Body of pancreas (tissue), 4 donors: ENCODE results near the gene CENPL. TPM values are rescaled to one million over a fixed set of nuclear protein-coding genes. Genes with fewer than 3 reads are reported as not detected.
A peak's percentile ranks its signal among the peaks of the same experiment; 100 is the strongest.

ENCODE experiments used
- ATAC-seq: fragments of 150-250 bp; one replicate; pipeline ENCODE4 v1.9.1; 2016
- DNase-seq, 4 donors: peaks; one replicate each; pipeline ENCODE4 v3.0.0-alpha.2; 2019
- H3K27ac ChIP-seq, 4 donors: fragments of 200-600 bp; sonication (generic); 1 replicate in 3 of 4; 2 replicates in 1 of 4; pipeline versions ENCODE4 v1.5.1 to v1.6.1; 2016 to 2019; ENCODE audit warnings: mild to moderate bottlenecking in 1 of 4, mixed read lengths in 1 of 4, moderate library complexity in 1 of 4
- H3K27me3 ChIP-seq, 2 donors: fragments of 200-600 bp; sonication (generic); one replicate each; pipeline ENCODE4 v1.6.0; 2016; ENCODE audit warnings: mild to moderate bottlenecking in 1 of 2
- H3K36me3 ChIP-seq, 2 donors: fragments of 200-600 bp; sonication (generic); replicated peaks in 1 of 2; 2 replicates each; pipeline ENCODE4 v1.5.1; 2016; ENCODE audit warnings: low read depth in 2 of 2; ENCODE audit not compliant: insufficient read depth in 1 of 2
- H3K4me1 ChIP-seq: fragments of 200-600 bp; sonication (generic); one replicate; pipeline ENCODE4 v1.6.0; 2016
- H3K4me3 ChIP-seq, 2 donors: fragments of 200-600 bp; sonication (generic); 1 replicate in 1 of 2; 2 replicates in 1 of 2; pipeline ENCODE4 v1.5.1; 2016 to 2019
- H3K9me3 ChIP-seq, 3 donors: fragments of 200-600 bp; sonication (generic); 1 replicate in 2 of 3; 2 replicates in 1 of 3; pipeline ENCODE4 v1.5.1; 2016
- CTCF ChIP-seq, 7 experiments: fragments of 450-650 bp in 4 of 7; fragments of 200-600 bp in 3 of 7; sonication (generic) in 3 of 7; IDR thresholded peaks; one replicate each; pipeline ENCODE4 v1.5.1; 2016 to 2019; ENCODE audit warnings: antibody characterized with exemption in 7 of 7
- POLR2A ChIP-seq, 3 donors: fragments of 450-650 bp; IDR thresholded peaks; one replicate each; pipeline ENCODE4 v1.6.1; 2016; ENCODE audit warnings: antibody characterized with exemption in 3 of 3, mild to moderate bottlenecking in 2 of 3
- WGBS, 2 donors: methylation state at CpG; one replicate each; pipeline ENCODE4 v1.1.5; 2017; 5-methylcytosine and 5-hydroxymethylcytosine counted together
- intact Hi-C: fragments of 100-400 bp; cut with DNase I; formaldehyde crosslinking; loops from one replicate; pipeline ENCODE4 v1.15.1; 2023
- total RNA-seq, 2 donors: library from RNA; depleted of rRNA; stranded (reverse); fragments of >200 nt; gene quantifications; one replicate each; pipeline ENCODE4 v1.1.0, GENCODE V29; 2016

The CENPL gene
- total RNA-seq, 2 donors from 2014 or later: 0.99 to 1.0 TPM

DNA sequence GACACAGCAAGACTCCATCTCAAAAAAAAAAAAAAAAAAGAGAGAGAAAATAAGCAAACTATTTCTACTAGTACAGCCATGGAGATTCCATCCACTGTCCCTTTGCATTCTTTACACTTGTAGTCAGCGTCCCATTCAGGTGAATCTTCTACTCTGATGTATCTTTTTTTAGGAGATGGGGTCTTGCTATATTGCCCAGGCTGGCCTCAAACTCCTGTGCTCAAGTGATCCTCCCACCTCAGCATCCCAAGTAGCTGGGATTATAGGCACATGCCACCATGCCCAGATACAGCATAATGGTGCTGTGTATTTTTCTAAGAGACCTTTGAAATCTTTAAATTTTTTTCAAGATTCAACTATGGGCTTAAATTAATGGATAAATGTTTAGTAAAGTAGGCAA lies 8.1 kb upstream of the CENPL start:
- Histone ChIP-seq H3K27me3 (no peaks in the 10 kb centered on the region), H3K4me1 (no peaks in the 10 kb centered on the region), H3K27ac (no peak overlapping the region), H3K36me3 (peaks cover 0 to 7% of the 10 kb centered on the region in 2 donors), H3K4me3 (no peak overlapping the region), H3K9me3 (no peaks in the 10 kb centered on the region)
- intact Hi-C loops: loop anchor here (10.0 kb wide), 1 partner anchor 408 kb away; no protein-coding TSS in a partner anchor
- no peak for DNase-seq
- ATAC-seq: no peak
- TF ChIP-seq POLR2A (IDR thresholded peaks at IDR 0.05): no peak
- no peak for TF ChIP-seq CTCF (IDR thresholded peaks at IDR 0.05)
- WGBS, 2 donors: 95% methylated on average over 1 of the region's 1 CpG

GRCh38 chr1:173827611-173828010 lies 2.9 kb upstream of the CENPL start:
- WGBS, 2 donors: 88 to 92% methylated on average over 2 of the region's 2 CpGs

DNA sequence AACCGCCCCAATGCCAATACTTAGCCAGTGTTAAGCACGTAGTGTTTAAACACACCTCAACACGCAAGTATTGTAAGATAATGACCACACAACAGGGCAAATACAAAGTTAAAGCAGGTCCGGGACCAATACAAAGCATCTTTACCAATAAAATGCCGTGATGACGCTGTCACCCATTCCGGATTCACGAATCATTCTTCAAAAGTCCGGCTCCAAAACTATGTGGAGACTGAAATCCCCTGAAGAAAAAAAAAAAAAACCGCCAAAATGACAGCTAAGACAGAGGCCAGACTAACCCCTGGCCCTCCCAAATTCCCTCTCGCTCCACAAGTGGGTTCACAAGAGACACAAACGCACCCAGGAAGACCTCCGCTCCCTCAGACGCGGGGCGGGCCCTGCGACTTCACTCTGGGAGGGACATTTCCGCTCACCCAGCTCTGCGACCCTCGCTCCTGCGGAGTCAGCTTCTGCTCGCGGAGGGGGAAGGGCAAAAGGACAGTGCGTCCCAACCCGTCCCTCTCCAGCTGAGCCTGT lies 835 bp downstream of the CENPL start:
- Histone ChIP-seq H3K27ac (peak overlapping the region in 3 of 4 donors; percentile 77 to 96 (median 92)), H3K27me3 (no peaks in the 10 kb centered on the region), H3K4me1 (peaks cover 15% of the 10 kb centered on the region), H3K4me3 (peak overlapping the region; percentile 42 to 45), H3K36me3 (no peaks in the 10 kb centered on the region), H3K9me3 (no peaks in the 10 kb centered on the region)
- DNase-seq (no peak), ATAC-seq (no peak)
- TF ChIP-seq CTCF (IDR thresholded peaks at IDR 0.05): no peak
- no peak for TF ChIP-seq POLR2A (IDR thresholded peaks at IDR 0.05)
- 1% methylated on average over 13 to 25 of the region's 25 CpGs for WGBS, 2 donors
- intact Hi-C loops: no loop called here

More at GRCh38 chr1:173827611-173828010, 2.9 kb upstream of the CENPL start:
- TF ChIP-seq POLR2A (IDR thresholded peaks at IDR 0.05): no peak
- TF ChIP-seq CTCF (IDR thresholded peaks at IDR 0.05): no peak
- no peak overlapping the region for H3K4me3 ChIP-seq
- no peak overlapping the region for H3K27ac ChIP-seq
- H3K9me3 ChIP-seq: no peaks in the 10 kb centered on the region
- H3K27me3 ChIP-seq: no peaks in the 10 kb centered on the region
- H3K36me3 ChIP-seq: peaks cover 0 to 4% of the 10 kb centered on the region in 2 donors
- no peak for ATAC-seq
- peaks cover 15% of the 10 kb centered on the region for H3K4me1 ChIP-seq
- DNase-seq: no peak
- intact Hi-C loops: no loop called here

- no peak for ATAC-seq
Observed at GRCh38 chr1:173821680-173822079, 3.0 kb downstream of the CENPL start.

More at GRCh38 chr1:173821680-173822079, 3.0 kb downstream of the CENPL start:
- DNase-seq: no peak
- no peak overlapping the region for H3K4me3 ChIP-seq
- H3K9me3 ChIP-seq: no peaks in the 10 kb centered on the region
- no peak for TF ChIP-seq POLR2A (IDR thresholded peaks at IDR 0.05)
- TF ChIP-seq CTCF (IDR thresholded peaks at IDR 0.05): no peak
- H3K27ac ChIP-seq: no peak overlapping the region
- H3K27me3 ChIP-seq: no peaks in the 10 kb centered on the region
- intact Hi-C loops: no loop called here
- peaks cover 15% of the 10 kb centered on the region for H3K4me1 ChIP-seq
- no peaks in the 10 kb centered on the region for H3K36me3 ChIP-seq
- WGBS, 2 donors: 91 to 98% methylated on average over 4 of the region's 4 CpGs
